OCI-LY1 (cell line): Measurements from ENCODE around the gene PI16.

ENCODE experiments used
- H2AFZ ChIP-seq: fragments of 200-600 bp; sonication (generic), shearing (Covaris generic); 2 replicates; pipeline ENCODE4 v1.6.0; 2014; ENCODE audit warnings: antibody characterized with exemption, mild to moderate bottlenecking, low read length
- H3F3A ChIP-seq: fragments of 200-600 bp; sonication (generic), shearing (Covaris generic); 2 replicates; pipeline ENCODE4 v1.6.0; 2014; ENCODE audit warnings: mild to moderate bottlenecking, antibody characterized with exemption, low read length, moderate library complexity; ENCODE audit not compliant: insufficient read depth
- H3K27ac ChIP-seq: fragments of 200-600 bp; sonication (generic); 2 replicates; pipeline ENCODE4 v1.5.1; 2014; ENCODE audit warnings: low read length, mixed run types, mild to moderate bottlenecking, low read depth; ENCODE audit not compliant: poor library complexity, severe bottlenecking
- H3K27me3 ChIP-seq: fragments of 200-600 bp; sonication (generic); 2 replicates; pipeline ENCODE4 v1.6.0; 2014; ENCODE audit warnings: antibody characterized with exemption, mild to moderate bottlenecking, low read length, moderate library complexity; ENCODE audit not compliant: insufficient read depth
- H3K36me3 ChIP-seq: fragments of 200-600 bp; sonication (generic); 2 replicates; pipeline ENCODE4 v1.6.1; 2014; ENCODE audit warnings: mild to moderate bottlenecking, antibody characterized with exemption, low read length, moderate library complexity, mixed read lengths; ENCODE audit not compliant: insufficient read depth
- H3K4me1 ChIP-seq: fragments of 200-600 bp; sonication (generic); 2 replicates; pipeline ENCODE4 v1.5.1; 2014; ENCODE audit warnings: mild to moderate bottlenecking, low read length, moderate library complexity; ENCODE audit not compliant: insufficient read depth, severe bottlenecking
- H3K4me2 ChIP-seq: fragments of 200-600 bp; sonication (generic), shearing (Covaris generic); 2 replicates; pipeline ENCODE4 v1.6.1; 2014; ENCODE audit warnings: low read length
- H3K4me3 ChIP-seq: fragments of 200-600 bp; sonication (generic); 2 replicates; pipeline ENCODE4 v1.5.1; 2014; ENCODE audit warnings: low read length, low read depth, mild to moderate bottlenecking, mixed read lengths; ENCODE audit not compliant: poor library complexity, severe bottlenecking
- H3K79me2 ChIP-seq: fragments of 200-600 bp; shearing (Covaris generic); 2 replicates; pipeline ENCODE4 v1.6.1; 2016; ENCODE audit warnings: mixed run types, low read length, mixed read lengths; ENCODE audit not compliant: insufficient read depth
- H3K9ac ChIP-seq: fragments of 200-600 bp; sonication (generic), shearing (Covaris generic); 2 replicates; pipeline ENCODE4 v1.6.1; 2014; ENCODE audit warnings: mild to moderate bottlenecking, low read length, mixed read lengths
- H3K9me2 ChIP-seq: fragments of 200-600 bp; sonication (generic), shearing (Covaris generic); 2 replicates; pipeline ENCODE4 v1.6.1; 2014; ENCODE audit warnings: low read depth, mild to moderate bottlenecking, low read length, mixed read lengths
- H3K9me3 ChIP-seq: fragments of 200-600 bp; shearing (Covaris generic); 2 replicates; pipeline ENCODE4 v1.6.1; 2014; ENCODE audit warnings: low read length, mixed read lengths
- H4K20me1 ChIP-seq: fragments of 200-600 bp; sonication (generic), shearing (Covaris generic); 2 replicates; pipeline ENCODE4 v1.6.0; 2016; ENCODE audit warnings: mild to moderate bottlenecking, low read length; ENCODE audit not compliant: insufficient read depth
- EZH2 ChIP-seq: fragments of 200-600 bp; sonication (generic), shearing (Covaris generic); IDR thresholded peaks from 2 replicates; pipeline ENCODE4 v1.8.0; 2017; ENCODE audit warnings: borderline replicate concordance, mixed run types, mild to moderate bottlenecking, antibody characterized with exemption, low read length, moderate library complexity, mixed read lengths
- TF ChIP-seq, protein P1 (sequence below): fragments of 200-600 bp; sonication (generic), shearing (Covaris generic); IDR thresholded peaks from 2 replicates; pipeline ENCODE4 v1.5.1; 2017; ENCODE audit warnings: mild to moderate bottlenecking, antibody characterized with exemption, low read length, moderate library complexity, mixed read lengths

PI16 gene

DNA sequence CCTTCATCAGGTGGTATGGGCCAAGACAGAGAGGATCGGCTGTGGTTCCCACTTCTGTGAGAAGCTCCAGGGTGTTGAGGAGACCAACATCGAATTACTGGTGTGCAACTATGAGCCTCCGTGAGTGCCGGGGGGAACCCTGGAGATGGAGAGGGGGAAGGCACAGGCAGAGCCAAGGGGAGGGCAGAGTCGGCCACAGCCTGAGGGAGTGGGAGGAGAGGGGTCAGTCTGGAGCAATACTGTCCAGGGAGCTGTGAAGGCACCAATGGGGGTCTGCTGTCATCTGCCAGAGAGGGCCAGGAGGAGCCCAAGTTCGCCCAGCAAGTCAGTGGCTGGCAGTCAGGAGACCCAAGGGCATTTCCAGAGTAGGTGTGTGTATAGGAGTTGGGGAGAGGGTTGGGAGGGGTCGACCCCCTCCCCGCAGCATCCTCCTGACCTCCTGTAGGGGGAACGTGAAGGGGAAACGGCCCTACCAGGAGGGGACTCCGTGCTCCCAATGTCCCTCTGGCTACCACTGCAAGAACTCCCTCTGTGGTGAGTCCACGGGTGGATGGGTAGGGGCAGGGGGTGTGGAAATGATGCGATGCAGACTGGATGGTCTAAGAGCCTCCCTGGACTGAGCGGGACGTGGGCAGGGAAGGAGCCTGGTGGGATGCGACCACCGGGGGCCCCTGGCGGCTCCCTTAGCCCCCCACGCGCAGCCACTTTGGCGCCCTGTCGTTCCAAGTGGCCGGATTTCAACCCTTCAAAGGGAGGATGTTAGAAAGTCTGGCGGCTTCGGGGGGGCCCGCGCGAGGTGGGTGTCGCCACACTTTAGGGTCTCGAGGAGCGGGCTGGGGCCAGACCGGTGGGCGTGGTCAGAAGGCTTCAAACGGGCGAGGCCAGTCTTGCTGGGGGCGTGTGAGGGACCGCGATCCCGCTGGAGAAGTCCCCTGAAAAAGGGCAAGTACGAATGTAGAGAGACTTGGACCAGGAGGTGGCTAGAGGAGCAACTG, 7.2 kb downstream of the PI16 start:
- no peaks in the 10 kb centered on the region for H3F3A ChIP-seq
- no peaks in the 10 kb centered on the region for H3K27me3 ChIP-seq
- H3K79me2 ChIP-seq, result no peaks in the 10 kb centered on the region
- H3K9me2 ChIP-seq, result no peaks in the 10 kb centered on the region
- no peak overlapping the region for H3K9ac ChIP-seq
- no peak overlapping the region for H3K4me2 ChIP-seq
- no peak overlapping the region for H3K27ac ChIP-seq
- H3K9me3 ChIP-seq, result no peaks in the 10 kb centered on the region
- H3K36me3 ChIP-seq, result no peaks in the 10 kb centered on the region
- TF ChIP-seq, protein P1, sequence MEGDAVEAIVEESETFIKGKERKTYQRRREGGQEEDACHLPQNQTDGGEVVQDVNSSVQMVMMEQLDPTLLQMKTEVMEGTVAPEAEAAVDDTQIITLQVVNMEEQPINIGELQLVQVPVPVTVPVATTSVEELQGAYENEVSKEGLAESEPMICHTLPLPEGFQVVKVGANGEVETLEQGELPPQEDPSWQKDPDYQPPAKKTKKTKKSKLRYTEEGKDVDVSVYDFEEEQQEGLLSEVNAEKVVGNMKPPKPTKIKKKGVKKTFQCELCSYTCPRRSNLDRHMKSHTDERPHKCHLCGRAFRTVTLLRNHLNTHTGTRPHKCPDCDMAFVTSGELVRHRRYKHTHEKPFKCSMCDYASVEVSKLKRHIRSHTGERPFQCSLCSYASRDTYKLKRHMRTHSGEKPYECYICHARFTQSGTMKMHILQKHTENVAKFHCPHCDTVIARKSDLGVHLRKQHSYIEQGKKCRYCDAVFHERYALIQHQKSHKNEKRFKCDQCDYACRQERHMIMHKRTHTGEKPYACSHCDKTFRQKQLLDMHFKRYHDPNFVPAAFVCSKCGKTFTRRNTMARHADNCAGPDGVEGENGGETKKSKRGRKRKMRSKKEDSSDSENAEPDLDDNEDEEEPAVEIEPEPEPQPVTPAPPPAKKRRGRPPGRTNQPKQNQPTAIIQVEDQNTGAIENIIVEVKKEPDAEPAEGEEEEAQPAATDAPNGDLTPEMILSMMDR, result no peak
- no peak for TF ChIP-seq EZH2
- H3K4me3 ChIP-seq, result no peak overlapping the region
- no peak overlapping the region for H2AFZ ChIP-seq
- peaks cover 16% of the 10 kb centered on the region for H3K4me1 ChIP-seq
- no peaks in the 10 kb centered on the region for H4K20me1 ChIP-seq

DNA sequence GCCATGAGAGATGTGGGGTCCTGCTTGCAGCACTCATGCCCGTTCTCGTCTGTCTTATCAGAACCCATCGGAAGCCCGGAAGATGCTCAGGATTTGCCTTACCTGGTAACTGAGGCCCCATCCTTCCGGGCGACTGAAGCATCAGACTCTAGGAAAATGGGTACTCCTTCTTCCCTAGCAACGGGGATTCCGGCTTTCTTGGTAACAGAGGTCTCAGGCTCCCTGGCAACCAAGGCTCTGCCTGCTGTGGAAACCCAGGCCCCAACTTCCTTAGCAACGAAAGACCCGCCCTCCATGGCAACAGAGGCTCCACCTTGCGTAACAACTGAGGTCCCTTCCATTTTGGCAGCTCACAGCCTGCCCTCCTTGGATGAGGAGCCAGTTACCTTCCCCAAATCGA, 8.3 kb downstream of the PI16 start:
- no peak overlapping the region for H2AFZ ChIP-seq
- H3F3A ChIP-seq, result no peaks in the 10 kb centered on the region
- peak overlapping the region; percentile 48 for H3K4me3 ChIP-seq
- peak overlapping the region; percentile 64 for H3K4me2 ChIP-seq
- no peak overlapping the region; the same call in 1 of the 2 replicates for H3K9ac ChIP-seq
- H3K79me2 ChIP-seq, result no peaks in the 10 kb centered on the region
- H3K9me3 ChIP-seq, result no peaks in the 10 kb centered on the region
- no peaks in the 10 kb centered on the region for H3K9me2 ChIP-seq
- no peak overlapping the region for H3K27ac ChIP-seq
- no peaks in the 10 kb centered on the region for H4K20me1 ChIP-seq
- no peak for TF ChIP-seq EZH2
- TF ChIP-seq, protein P1, result no peak
- H3K36me3 ChIP-seq, result peaks cover 10% of the 10 kb centered on the region; the same call in 1 of the 2 replicates
- no peaks in the 10 kb centered on the region for H3K27me3 ChIP-seq
- peaks cover 16% of the 10 kb centered on the region for H3K4me1 ChIP-seq

- Histone ChIP-seq H3K27ac (peak overlapping the region; percentile 0), H3K9me3 (no peaks in the 10 kb centered on the region), H3F3A (no peaks in the 10 kb centered on the region), H2AFZ (no peak overlapping the region), H3K27me3 (no peaks in the 10 kb centered on the region), H3K79me2 (no peaks in the 10 kb centered on the region), H3K36me3 (peaks cover 17% of the 10 kb centered on the region; the same call in 1 of the 2 replicates), H4K20me1 (no peaks in the 10 kb centered on the region), H3K4me3 (peak overlapping the region; percentile 48), H3K9me2 (no peaks in the 10 kb centered on the region), H3K4me1 (peaks cover 16% of the 10 kb centered on the region), H3K9ac (peak overlapping the region; percentile 7; the same call in 1 of the 2 replicates), H3K4me2 (peak overlapping the region; percentile 64)
- TF ChIP-seq, protein P1, result no peak
- TF ChIP-seq EZH2, result no peak
These were observed 9.1 kb downstream of the PI16 start for GRCh38 chr6:36963451-36964290.
